Adrenal gland (tissue), 12 donors: ENCODE measurements around the gene UBTF. TPM values are rescaled to one million over a fixed set of nuclear protein-coding genes. Genes with fewer than 3 reads are reported as not detected.

Source experiments
- DNase-seq, 7 donors: peaks; one replicate each; pipeline ENCODE4 v3.0.0-alpha.2; 2019 to 2020
- H3K27ac ChIP-seq, 5 donors: fragments of 200-600 bp; sonication (generic) in 4 of 5; 1 replicate in 3 of 5; 2 replicates in 2 of 5; pipeline versions ENCODE4 v1.5.1 to v1.8.0; 2016 to 2020; ENCODE audit warnings: mild to moderate bottlenecking in 1 of 5
- H3K27me3 ChIP-seq: fragments of 200-600 bp; 2 replicates; pipeline ENCODE4 v1.8.0; 2021
- H3K36me3 ChIP-seq, 2 donors: fragments of 200-600 bp; replicated peaks in 1 of 2; 1 replicate in 1 of 2; 2 replicates in 1 of 2; pipeline versions ENCODE4 v1.5.1 to v1.8.0; 2018 to 2022
- H3K4me1 ChIP-seq, 2 donors: fragments of 200-600 bp; replicated peaks in 1 of 2; 1 replicate in 1 of 2; 2 replicates in 1 of 2; pipeline versions ENCODE4 v1.5.1 to v1.8.0; 2018 to 2021
- H3K4me3 ChIP-seq, 4 donors: fragments of 200-600 bp; sonication (generic) in 3 of 4; one replicate each; pipeline ENCODE4 v1.5.1; 2016 to 2018
- H3K9me3 ChIP-seq, 3 donors: fragments of 200-600 bp; sonication (generic) in 1 of 3; replicated peaks in 1 of 3; 1 replicate in 2 of 3; 2 replicates in 1 of 3; pipeline versions ENCODE4 v1.5.1 to v1.8.0; 2016 to 2021
- CTCF ChIP-seq, 6 experiments: fragments of 450-650 bp in 4 of 6; fragments of 200-600 bp in 2 of 6; sonication (generic) in 1 of 6; IDR thresholded peaks; 1 replicate in 5 of 6; 2 replicates in 1 of 6; pipeline versions ENCODE4 v1.5.1 to v1.8.0; 2016 to 2021; ENCODE audit warnings: antibody characterized with exemption in 6 of 6, mild to moderate bottlenecking in 2 of 6, moderate library complexity in 1 of 6
- POLR2A ChIP-seq, 2 donors: fragments of 450-650 bp; IDR thresholded peaks; one replicate each; pipeline ENCODE4 v1.6.1; 2017; ENCODE audit warnings: antibody characterized with exemption in 2 of 2, mild to moderate bottlenecking in 2 of 2, moderate library complexity in 1 of 2
- WGBS, 4 donors: extraction: QIAGEN DNeasy Blood & Tissue Kit in 2 of 4; methylation state at CpG; one replicate each; pipeline versions ENCODE4 v1.1.5 to v1.1.7; 2013 to 2017; 5-methylcytosine and 5-hydroxymethylcytosine counted together
- intact Hi-C, 2 donors: fragments of 100-400 bp; cut with DNase I; formaldehyde crosslinking; loops; one replicate each; pipeline versions ENCODE4 v1.14.1 to v1.15.0; 2022 to 2023
- polyA plus RNA-seq, 3 donors: library from polyadenylated mRNA; stranded (reverse); fragments of 200-250 nt in 2 of 3; fragments of 350-450 nt in 1 of 3; fragmentation: Illumina TruSeq in 1 of 3; extraction: RNeasy Lipid Tissue Mini Kit (QIAGEN cat#74804) in 1 of 3; gene quantifications; one replicate each; pipeline ENCODE4 v1.2.3, GENCODE V29; 2013 to 2014
- total RNA-seq, 9 donors: library from RNA; depleted of rRNA in 4 of 9; stranded (reverse); fragments of >200 nt in 4 of 9; fragments of 120-200 nt in 1 of 9; fragmentation: NEBNext Ultra II Directional in 1 of 9; extraction: Animal tissue kit (Norgen Biotek cat#: 25700) in 1 of 9; gene quantifications; one replicate each; pipeline versions ENCODE4 v1.1.0 to v1.2.4, GENCODE V29; 2013 to 2023
- donor health status: healthy with polysubstance abuse.
- donor health status: Bipolar disorder and iron deficiency.
- donor health status: DM: yes; HTN: yes; CAD: no.
- donor health status: DM: no; HTN: no; CAD: no.
- donor health status: DM: no; HTN: no; CAD: no.
- donor health status: DM: yes; HTN: yes; CAD: no.

The UBTF gene
- total and polyA plus RNA-seq, 12 donors = 37.1 to 92.6 (median 64.3) TPM

- TF ChIP-seq CTCF (IDR thresholded peaks at IDR 0.05) (no peak), POLR2A (IDR thresholded peaks at IDR 0.05) (no peak)
- H3K4me3 ChIP-seq = no peak overlapping the region
- H3K27ac ChIP-seq = no peak overlapping the region
Observed at GRCh38 chr17:44171931-44172455, 47.5 kb downstream of the UBTF start.

GRCh38 chr17:44170499-44171201, 48.8 kb downstream of the UBTF start, which contains the start of gene ASB16:
Gene ASB16, plus strand, starts transcription at chr17:44170704. Its CDS starts 86 bp downstream, at chr17:44170790.
- Histone ChIP-seq H3K4me3 (no peak within 1 kb of the TSS), H3K9me3 (no peaks in the 10 kb centered on the region), H3K27ac (peak within 1 kb of the TSS in 1 of 5 donors; percentile 60), H3K36me3 (no peaks in the 10 kb centered on the region), H3K27me3 (no peaks in the 10 kb centered on the region), H3K4me1 (peaks cover 0 to 18% of the 10 kb centered on the region in 2 donors)
- intact Hi-C loops = no loop called here
- TF ChIP-seq CTCF (IDR thresholded peaks at IDR 0.05) (no peak), POLR2A (IDR thresholded peaks at IDR 0.05) (no peak)
- WGBS, 4 donors = 26 to 61% (median 35%) methylated on average over 5 to 21 of the region's 21 CpGs
- DNase-seq = peak in 3 of 7 donors; percentile 48 to 65 (median 61)

More at GRCh38 chr17:44171931-44172455, 47.5 kb downstream of the UBTF start:
- no peak for DNase-seq
- H3K36me3 ChIP-seq = no peaks in the 10 kb centered on the region
- WGBS, 4 donors = 34 to 59% (median 56%) methylated on average over 10 to 17 of the region's 17 CpGs
- H3K4me1 ChIP-seq = peaks cover 0 to 18% of the 10 kb centered on the region in 2 donors
- H3K9me3 ChIP-seq = no peaks in the 10 kb centered on the region
- intact Hi-C loops = no loop called here
- H3K27me3 ChIP-seq = no peaks in the 10 kb centered on the region

- H3K27me3 ChIP-seq = no peaks in the 10 kb centered on the region
- intact Hi-C loops = no loop called here
- DNase-seq = no peak
- H3K9me3 ChIP-seq = no peaks in the 10 kb centered on the region
- no peaks in the 10 kb centered on the region for H3K36me3 ChIP-seq
- no peak overlapping the region for H3K4me3 ChIP-seq
- peak overlapping the region in 1 of 5 donors; percentile 60 for H3K27ac ChIP-seq
- WGBS, 4 donors = 21 to 59% (median 54%) methylated on average over 2 to 5 of the region's 5 CpGs
- H3K4me1 ChIP-seq = peaks cover 0 to 18% of the 10 kb centered on the region in 2 donors
- no peak for TF ChIP-seq CTCF (IDR thresholded peaks at IDR 0.05)
- TF ChIP-seq POLR2A (IDR thresholded peaks at IDR 0.05) = no peak
Observed at GRCh38 chr17:44170135-44170498, 49.4 kb downstream of the UBTF start.

GRCh38 chr17:44167181-44167861, 52.2 kb downstream of the UBTF start:
- Histone ChIP-seq H3K9me3 (no peaks in the 10 kb centered on the region), H3K4me3 (no peak overlapping the region), H3K27me3 (no peaks in the 10 kb centered on the region), H3K27ac (no peak overlapping the region), H3K36me3 (no peaks in the 10 kb centered on the region), H3K4me1 (peaks cover 0 to 15% of the 10 kb centered on the region in 2 donors)
- no peak for TF ChIP-seq POLR2A (IDR thresholded peaks at IDR 0.05)
- no peak for TF ChIP-seq CTCF (IDR thresholded peaks at IDR 0.05)
- WGBS, 4 donors = 73 to 100% (median 83%) methylated on average over 2 to 7 of the region's 7 CpGs
- DNase-seq = no peak
- intact Hi-C loops = loop anchor here in 1 of 2 donors (10.0 kb wide), 1 partner anchor 223 kb away; the partner anchor contains the start of gene PPY
